Endothelial cell of umbilical vein (primary cell): ENCODE results near the gene PSD4. TPM values are rescaled to one million over a fixed set of nuclear protein-coding genes. Genes with fewer than 3 reads are reported as not detected.

Source experiments
- BruUV-seq: library from RNA; stranded (reverse); fragments of 400-500 nt; replicated peaks from 2 replicates; lab custom pipeline; 2021; lab: Mats Ljungman, UMichigan
- CTCF ChIA-PET: fragments of 300-600, 350-600 bp; sonication (Branson Sonifier 250); formaldehyde crosslinking; loops from one replicate; lab custom pipeline; 2021; ENCODE audit warnings: antibody characterized with exemption, inconsistent platforms; lab: Charles Lee
- POLR2A ChIA-PET: fragments of 300-600, 350-600 bp; sonication (Branson Sonifier 250); formaldehyde crosslinking; loops from one replicate; lab custom pipeline; 2021; ENCODE audit warnings: antibody characterized with exemption, inconsistent platforms; lab: Charles Lee
- DNase-seq: peaks from one replicate; pipeline ENCODE4 v3.0.0-alpha.2; 2011; ENCODE audit warnings: low read depth, low spot score
- FAIRE-seq: peaks from 2 replicates; lab custom pipeline; 2011; peaks lifted over from hg19 to GRCh38; lab: Jason Lieb, UNC
- H2AFZ ChIP-seq: 2 replicates; pipeline ENCODE4 v1.6.0; 2012; ENCODE audit warnings: low read depth, low read length, control low read depth, inconsistent platforms
- H3K27ac ChIP-seq: 2 replicates; pipeline ENCODE4 v1.5.1; 2011; ENCODE audit warnings: low read depth, mild to moderate bottlenecking, control low read depth, low read length, moderate library complexity; ENCODE audit not compliant: insufficient read depth
- H3K27me3 ChIP-seq, 2 experiments: 2 replicates each; pipeline versions ENCODE4 v1.6.0 to v1.6.1; 2011; ENCODE audit warnings: low read length in 2 of 2, mixed read lengths in 1 of 2; ENCODE audit not compliant: control insufficient read depth in 2 of 2, insufficient read depth in 2 of 2
- H3K36me3 ChIP-seq, 2 experiments: 2 replicates in 1 of 2; 3 replicates in 1 of 2; pipeline ENCODE4 v1.5.1; 2011; ENCODE audit warnings: low read length in 2 of 2, mild to moderate bottlenecking in 1 of 2, moderate library complexity in 1 of 2; ENCODE audit not compliant: control insufficient read depth in 2 of 2, insufficient read depth in 2 of 2; ENCODE audit errors: extremely low read depth in 1 of 2
- H3K4me1 ChIP-seq: 3 replicates; pipeline ENCODE4 v1.5.1; 2011; ENCODE audit warnings: mild to moderate bottlenecking, low read length; ENCODE audit not compliant: control insufficient read depth, insufficient read depth; ENCODE audit errors: extremely low read depth
- H3K4me2 ChIP-seq: 2 replicates; pipeline ENCODE4 v1.6.1; 2011; ENCODE audit warnings: low read length, control low read depth, mixed read lengths; ENCODE audit not compliant: insufficient read depth
- H3K4me3 ChIP-seq, 3 experiments: fragments of 200-600 bp in 1 of 3; sonication (generic), shearing (Covaris generic) in 1 of 3; replicated peaks in 1 of 3; 2 replicates each; pipeline ENCODE4 v1.5.1; 2011 to 2016; ENCODE audit warnings: control low read depth in 3 of 3, low read length in 3 of 3, mild to moderate bottlenecking in 2 of 3, inconsistent platforms in 1 of 3, low read depth in 1 of 3, moderate library complexity in 1 of 3; ENCODE audit not compliant: insufficient read depth in 1 of 3
- H3K79me2 ChIP-seq: 2 replicates; pipeline ENCODE4 v1.6.0; 2012; ENCODE audit warnings: low read length, inconsistent platforms; ENCODE audit not compliant: control insufficient read depth, insufficient read depth
- H3K9ac ChIP-seq: replicated peaks from 2 replicates; pipeline ENCODE3; 2011; ENCODE audit warnings: low read length, control low read depth; ENCODE audit not compliant: insufficient read depth; ENCODE audit errors: extremely low read depth
- H3K9me1 ChIP-seq: replicated peaks from 3 replicates; pipeline ENCODE4 v1.6.0; 2011; ENCODE audit warnings: mild to moderate bottlenecking, low read length; ENCODE audit not compliant: control insufficient read depth, insufficient read depth; ENCODE audit errors: extremely low read depth
- H3K9me3 ChIP-seq: replicated peaks from 2 replicates; pipeline ENCODE4 v1.5.1; 2012; ENCODE audit warnings: low read length, inconsistent platforms; ENCODE audit not compliant: control insufficient read depth, insufficient read depth
- H4K20me1 ChIP-seq: replicated peaks from 2 replicates; pipeline ENCODE3; 2011; ENCODE audit warnings: mild to moderate bottlenecking, low read length; ENCODE audit not compliant: control insufficient read depth, insufficient read depth; ENCODE audit errors: extremely low read depth
- EZH2 ChIP-seq: IDR thresholded peaks from 2 replicates; pipeline ENCODE4 v1.6.1; 2012; ENCODE audit warnings: borderline replicate concordance, low read depth, mild to moderate bottlenecking, moderate library complexity, low read length, inconsistent platforms; ENCODE audit not compliant: severe bottlenecking
- FOS ChIP-seq: IDR thresholded peaks from 2 replicates; pipeline ENCODE4 v1.6.1; 2011; ENCODE audit warnings: mild to moderate bottlenecking, low read length, moderate library complexity, borderline replicate concordance; ENCODE audit not compliant: insufficient read depth
- GATA2 ChIP-seq: IDR thresholded peaks from 2 replicates; pipeline ENCODE4 v1.7.0; 2011; ENCODE audit warnings: low read depth, mild to moderate bottlenecking, moderate library complexity, mixed read lengths, low read length; ENCODE audit not compliant: insufficient read length, insufficient read depth
- JUN ChIP-seq: IDR thresholded peaks from 2 replicates; pipeline ENCODE4 v1.6.1; 2011; ENCODE audit warnings: borderline replicate concordance, low read depth; ENCODE audit not compliant: insufficient read length, insufficient read depth
- MYC ChIP-seq: IDR thresholded peaks from one replicate; pipeline ENCODE4 v1.6.1; 2011; ENCODE audit warnings: mild to moderate bottlenecking, low read depth, low read length
- POLR2A ChIP-seq: IDR thresholded peaks from 2 replicates; pipeline ENCODE4 v1.6.1; 2012; ENCODE audit warnings: low read depth, mild to moderate bottlenecking, control low read depth, low read length
- POLR2AphosphoS5 ChIP-seq: IDR thresholded peaks from 2 replicates; pipeline ENCODE4 v1.6.1; 2012; ENCODE audit warnings: low read depth, mild to moderate bottlenecking, control low read depth, low read length, moderate library complexity; ENCODE audit not compliant: insufficient read depth
- dilution Hi-C: fragments of 300-500 bp; cut with MboI; formaldehyde crosslinking; loops from one replicate; pipeline ENCODE4 v1.15.0; 2019; ENCODE audit warnings: low sequenced_read_pairs; ENCODE audit not compliant: extremely low pct_ligation_motif_present
- intact Hi-C: fragments of 100-400 bp; cut with micrococcal nuclease; formaldehyde crosslinking; loops from one replicate; pipeline ENCODE4 v1.10.0; 2022
- polyA plus RNA-seq, 4 experiments: library from polyadenylated mRNA; depleted of rRNA in 3 of 4; stranded (reverse) in 3 of 4; unstranded in 1 of 4; fragments of >200 nt; gene quantifications; 2 replicates each; pipeline versions ENCODE4 v1.2.1 to v1.2.3, GENCODE V29; 2011 to 2012; ENCODE audit warnings: missing spikeins in 1 of 4
- total RNA-seq: library from RNA; stranded (reverse); gene quantifications from 2 replicates; pipeline ENCODE4 v1.2.3, GENCODE V29; 2021
- TF ChIP-seq, protein P1 (sequence below), 2 donors: IDR thresholded peaks; 1 replicate in 1 of 2; 2 replicates in 1 of 2; pipeline ENCODE4 v1.5.1; 2011; ENCODE audit warnings: low read length in 2 of 2, mild to moderate bottlenecking in 2 of 2, moderate library complexity in 2 of 2, control low read depth in 1 of 2, inconsistent platforms in 1 of 2, low read depth in 1 of 2; ENCODE audit not compliant: insufficient read depth in 1 of 2; ENCODE audit errors: extremely low read depth in 1 of 2
- TF ChIP-seq, protein P2 (sequence below): IDR thresholded peaks from 2 replicates; pipeline ENCODE4 v1.6.1; 2011; ENCODE audit not compliant: insufficient read depth, insufficient read length

PSD4 gene
- total and polyA plus RNA-seq, 2 donors (not counting 3 experiments of a cell fraction or from before 2014, with no cell fraction given) = 0.01 to 0.24 TPM

DNA sequence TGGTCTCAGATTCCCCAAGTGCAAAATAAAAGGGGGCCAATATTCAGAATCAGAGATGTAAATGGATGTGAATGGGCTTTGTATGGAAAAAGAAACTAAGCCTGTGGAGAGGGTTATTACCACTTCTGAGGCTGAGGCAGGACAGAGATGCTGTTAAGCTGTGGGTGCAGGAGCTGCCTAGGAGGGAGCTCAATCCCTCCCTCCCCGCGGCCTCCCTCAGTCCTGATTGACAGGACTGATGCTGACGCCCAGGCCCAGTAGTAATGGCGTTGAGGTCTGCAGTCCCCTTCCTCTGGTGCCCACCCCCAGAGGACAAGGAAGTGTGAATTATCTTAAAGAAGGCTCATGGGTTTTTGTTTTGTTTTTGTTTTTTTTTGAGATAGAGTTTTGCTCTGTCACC is 40.4 kb downstream of the PSD4 start:
- DNase-seq (no peak), FAIRE-seq (no peak)
- Histone ChIP-seq H3K4me1 (peaks cover 16% of the 10 kb centered on the region), H3K9me1 (no peaks in the 10 kb centered on the region), H3K4me2 (no peak overlapping the region), H3K4me3 (no peak overlapping the region), H3K9ac (no peak overlapping the region), H3K9me3 (no peaks in the 10 kb centered on the region), H3K27me3 (peaks cover 0 to 3% of the 10 kb centered on the region in 2 experiments), H2AFZ (no peak overlapping the region), H3K27ac (no peak overlapping the region), H3K79me2 (no peaks in the 10 kb centered on the region), H3K36me3 (no peaks in the 10 kb centered on the region), H4K20me1 (no peaks in the 10 kb centered on the region)
- BruUV-seq = no TSS peak
- intact Hi-C loops = no loop called here
- dilution Hi-C loops = no loop called here
- POLR2A ChIA-PET = no interaction called here
- TF ChIP-seq FOS = no peak
- TF ChIP-seq EZH2 = no peak
- TF ChIP-seq JUN = no peak
- TF ChIP-seq GATA2 = no peak
- TF ChIP-seq, protein P1, sequence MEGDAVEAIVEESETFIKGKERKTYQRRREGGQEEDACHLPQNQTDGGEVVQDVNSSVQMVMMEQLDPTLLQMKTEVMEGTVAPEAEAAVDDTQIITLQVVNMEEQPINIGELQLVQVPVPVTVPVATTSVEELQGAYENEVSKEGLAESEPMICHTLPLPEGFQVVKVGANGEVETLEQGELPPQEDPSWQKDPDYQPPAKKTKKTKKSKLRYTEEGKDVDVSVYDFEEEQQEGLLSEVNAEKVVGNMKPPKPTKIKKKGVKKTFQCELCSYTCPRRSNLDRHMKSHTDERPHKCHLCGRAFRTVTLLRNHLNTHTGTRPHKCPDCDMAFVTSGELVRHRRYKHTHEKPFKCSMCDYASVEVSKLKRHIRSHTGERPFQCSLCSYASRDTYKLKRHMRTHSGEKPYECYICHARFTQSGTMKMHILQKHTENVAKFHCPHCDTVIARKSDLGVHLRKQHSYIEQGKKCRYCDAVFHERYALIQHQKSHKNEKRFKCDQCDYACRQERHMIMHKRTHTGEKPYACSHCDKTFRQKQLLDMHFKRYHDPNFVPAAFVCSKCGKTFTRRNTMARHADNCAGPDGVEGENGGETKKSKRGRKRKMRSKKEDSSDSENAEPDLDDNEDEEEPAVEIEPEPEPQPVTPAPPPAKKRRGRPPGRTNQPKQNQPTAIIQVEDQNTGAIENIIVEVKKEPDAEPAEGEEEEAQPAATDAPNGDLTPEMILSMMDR (IDR thresholded peaks at IDR 0.05; ENCODE audit: extremely low read depth in 1 of 2, insufficient read depth in 1 of 2, low read depth in 1 of 2, low read length in 2 of 2) = no peak
- TF ChIP-seq, protein P2, sequence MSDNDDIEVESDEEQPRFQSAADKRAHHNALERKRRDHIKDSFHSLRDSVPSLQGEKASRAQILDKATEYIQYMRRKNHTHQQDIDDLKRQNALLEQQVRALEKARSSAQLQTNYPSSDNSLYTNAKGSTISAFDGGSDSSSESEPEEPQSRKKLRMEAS = no peak
- no peak for TF ChIP-seq MYC
- TF ChIP-seq POLR2A = no peak
- no peak for TF ChIP-seq POLR2AphosphoS5
- CTCF ChIA-PET = interaction anchor here (1.0 to 8.0 kb wide), 3 partner anchors 12 to 76 kb away, joined by 3 to 122 read pairs (median 3); no protein-coding TSS in a partner anchor
